ENCODE results near the gene SLC6A5. TPM values are rescaled to one million over a fixed set of nuclear protein-coding genes. Genes with fewer than 3 reads are reported as not detected.

The SLC6A5 gene
- total RNA-seq, 1 experiment from 2014 or later: not detected

GRCh38 chr11:20618083-20618482 lies 18.7 kb downstream of the SLC6A5 start:
- intact Hi-C loops (cut with micrococcal nuclease; ENCODE audit: unreplicated experiment): loop anchor here (10.0 kb wide), 1 partner anchor 493 kb away; no protein-coding TSS in a partner anchor
- no peak for DNase-seq (ENCODE audit: low spot score)
- Histone ChIP-seq H3K27ac (ENCODE audit: low read depth, low read length, poor library complexity, severe bottlenecking) (no peak overlapping the region), H3K36me3 (ENCODE audit: insufficient read depth, low read length, poor library complexity, severe bottlenecking) (no peaks in the 10 kb centered on the region), H3K4me3 (ENCODE audit: low read depth, low read length, poor library complexity, severe bottlenecking) (no peak overlapping the region), H3K9me3 (ENCODE audit: low read depth, low read length, poor library complexity, severe bottlenecking) (no peaks in the 10 kb centered on the region), H3K4me1 (ENCODE audit: insufficient read depth, low read length, poor library complexity, severe bottlenecking) (no peaks in the 10 kb centered on the region), H3K27me3 (replicated peaks; ENCODE audit: insufficient read depth, low read depth, low read length, poor library complexity) (no peaks in the 10 kb centered on the region)
- no TSS peak for BruUV-seq (replicated peaks)
- ChIA-PET CTCF (no interaction called here), POLR2A (ENCODE audit: low non-redundant PET) (no interaction called here)
- TF ChIP-seq EZH2 (IDR thresholded peaks at IDR 0.05; ENCODE audit: borderline replicate concordance, low read depth, low read length, poor library complexity, severe bottlenecking) (no peak), CTCF (conservative IDR thresholded peaks at IDR 0.05; ENCODE audit: low read depth, low read length) (no peak)

GRCh38 chr11:20620988-20621387 lies 21.6 kb downstream of the SLC6A5 start:
- no peaks in the 10 kb centered on the region for H3K4me1 ChIP-seq (ENCODE audit: insufficient read depth, low read length, poor library complexity, severe bottlenecking)
- no TSS peak for BruUV-seq (replicated peaks)
- no peak overlapping the region for H3K27ac ChIP-seq (ENCODE audit: low read depth, low read length, poor library complexity, severe bottlenecking)
- ChIA-PET POLR2A (ENCODE audit: low non-redundant PET) (no interaction called here), CTCF (no interaction called here)
- H3K9me3 ChIP-seq (ENCODE audit: low read depth, low read length, poor library complexity, severe bottlenecking): no peaks in the 10 kb centered on the region
- no peaks in the 10 kb centered on the region for H3K36me3 ChIP-seq (ENCODE audit: insufficient read depth, low read length, poor library complexity, severe bottlenecking)
- TF ChIP-seq CTCF (conservative IDR thresholded peaks at IDR 0.05; ENCODE audit: low read depth, low read length) (no peak), EZH2 (IDR thresholded peaks at IDR 0.05; ENCODE audit: borderline replicate concordance, low read depth, low read length, poor library complexity, severe bottlenecking) (no peak)
- no peak overlapping the region for H3K4me3 ChIP-seq (ENCODE audit: low read depth, low read length, poor library complexity, severe bottlenecking)
- DNase-seq (ENCODE audit: low spot score): no peak
- intact Hi-C loops (cut with micrococcal nuclease; ENCODE audit: unreplicated experiment): no loop called here
- no peaks in the 10 kb centered on the region for H3K27me3 ChIP-seq (replicated peaks; ENCODE audit: insufficient read depth, low read depth, low read length, poor library complexity)

- intact Hi-C loops (cut with micrococcal nuclease; ENCODE audit: unreplicated experiment): no loop called here
- BruUV-seq (replicated peaks): no TSS peak
- CTCF ChIA-PET: no interaction called here
Observed at GRCh38 chr11:20621679-20622078, 22.3 kb downstream of the SLC6A5 start.

More at GRCh38 chr11:20621679-20622078, 22.3 kb downstream of the SLC6A5 start:
- TF ChIP-seq CTCF (conservative IDR thresholded peaks at IDR 0.05; ENCODE audit: low read depth, low read length) (no peak), EZH2 (IDR thresholded peaks at IDR 0.05; ENCODE audit: borderline replicate concordance, low read depth, low read length, poor library complexity, severe bottlenecking) (no peak)
- Histone ChIP-seq H3K4me1 (ENCODE audit: insufficient read depth, low read length, poor library complexity, severe bottlenecking) (no peaks in the 10 kb centered on the region), H3K4me3 (ENCODE audit: low read depth, low read length, poor library complexity, severe bottlenecking) (no peak overlapping the region), H3K9me3 (ENCODE audit: low read depth, low read length, poor library complexity, severe bottlenecking) (no peaks in the 10 kb centered on the region), H3K27me3 (replicated peaks; ENCODE audit: insufficient read depth, low read depth, low read length, poor library complexity) (no peaks in the 10 kb centered on the region), H3K36me3 (ENCODE audit: insufficient read depth, low read length, poor library complexity, severe bottlenecking) (no peaks in the 10 kb centered on the region), H3K27ac (ENCODE audit: low read depth, low read length, poor library complexity, severe bottlenecking) (no peak overlapping the region)
- DNase-seq (ENCODE audit: low spot score): no peak
- POLR2A ChIA-PET (ENCODE audit: low non-redundant PET): no interaction called here

All from A673 (cell line).